Skeletal muscle tissue (tissue), 4 donors: ENCODE measurements around the gene KRTAP10-11. TPM values are rescaled to one million over a fixed set of nuclear protein-coding genes. Genes with fewer than 3 reads are reported as not detected.
"Not testable (repeated sequence)": the region's sequence is repeated elsewhere in the genome, so short reads cannot be mapped to it uniquely, and the experiment has no call there.

Source experiments
- H3K27ac ChIP-seq: one replicate; pipeline ENCODE4 v1.7.0; 2013; ENCODE audit warnings: mild to moderate bottlenecking, low read depth, low read length, inconsistent platforms
- H3K27me3 ChIP-seq, 3 donors: one replicate each; pipeline ENCODE4 v1.7.0; 2013; ENCODE audit warnings: low read length in 3 of 3; ENCODE audit not compliant: control insufficient read depth in 3 of 3, insufficient read depth in 3 of 3
- H3K36me3 ChIP-seq, 3 donors: one replicate each; pipeline ENCODE4 v1.7.0; 2013; ENCODE audit warnings: low read length in 3 of 3; ENCODE audit not compliant: control insufficient read depth in 3 of 3, insufficient read depth in 3 of 3
- H3K4me1 ChIP-seq, 3 donors: one replicate each; pipeline ENCODE4 v1.7.0; 2013; ENCODE audit warnings: low read length in 3 of 3, mild to moderate bottlenecking in 3 of 3; ENCODE audit not compliant: control insufficient read depth in 3 of 3, insufficient read depth in 3 of 3
- H3K4me3 ChIP-seq, 3 donors: one replicate each; pipeline ENCODE4 v1.7.0; 2013; ENCODE audit warnings: low read length in 3 of 3
- H3K9ac ChIP-seq, 3 donors: one replicate each; pipeline ENCODE4 v1.7.0; 2013; ENCODE audit warnings: low read length in 3 of 3, mild to moderate bottlenecking in 3 of 3, moderate library complexity in 2 of 3, low read depth in 1 of 3
- H3K9me3 ChIP-seq, 3 donors: one replicate each; pipeline ENCODE4 v1.7.0; 2013; ENCODE audit warnings: low read length in 3 of 3; ENCODE audit not compliant: control insufficient read depth in 3 of 3
- total RNA-seq: library from RNA; depleted of rRNA; stranded (reverse); fragments of >200 nt; gene quantifications from one replicate; pipeline ENCODE4 v1.2.3, GENCODE V29; 2014
- donor health status: Osteomylitis.

KRTAP10-11 gene, protein sequence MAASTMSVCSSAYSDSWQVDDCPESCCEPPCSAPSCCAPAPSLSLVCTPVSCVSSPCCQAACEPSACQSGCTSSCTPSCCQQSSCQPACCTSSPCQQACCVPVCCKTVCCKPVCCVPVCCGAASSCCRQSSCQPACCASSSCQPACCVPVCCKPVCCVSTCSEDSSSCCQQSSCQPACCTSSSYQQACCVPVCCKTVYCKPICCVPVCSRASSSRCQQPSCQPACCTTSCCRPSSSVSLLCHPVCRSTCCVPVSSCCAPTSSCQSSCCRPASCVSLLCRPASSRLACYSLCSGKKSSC
- not detected for total RNA-seq

DNA sequence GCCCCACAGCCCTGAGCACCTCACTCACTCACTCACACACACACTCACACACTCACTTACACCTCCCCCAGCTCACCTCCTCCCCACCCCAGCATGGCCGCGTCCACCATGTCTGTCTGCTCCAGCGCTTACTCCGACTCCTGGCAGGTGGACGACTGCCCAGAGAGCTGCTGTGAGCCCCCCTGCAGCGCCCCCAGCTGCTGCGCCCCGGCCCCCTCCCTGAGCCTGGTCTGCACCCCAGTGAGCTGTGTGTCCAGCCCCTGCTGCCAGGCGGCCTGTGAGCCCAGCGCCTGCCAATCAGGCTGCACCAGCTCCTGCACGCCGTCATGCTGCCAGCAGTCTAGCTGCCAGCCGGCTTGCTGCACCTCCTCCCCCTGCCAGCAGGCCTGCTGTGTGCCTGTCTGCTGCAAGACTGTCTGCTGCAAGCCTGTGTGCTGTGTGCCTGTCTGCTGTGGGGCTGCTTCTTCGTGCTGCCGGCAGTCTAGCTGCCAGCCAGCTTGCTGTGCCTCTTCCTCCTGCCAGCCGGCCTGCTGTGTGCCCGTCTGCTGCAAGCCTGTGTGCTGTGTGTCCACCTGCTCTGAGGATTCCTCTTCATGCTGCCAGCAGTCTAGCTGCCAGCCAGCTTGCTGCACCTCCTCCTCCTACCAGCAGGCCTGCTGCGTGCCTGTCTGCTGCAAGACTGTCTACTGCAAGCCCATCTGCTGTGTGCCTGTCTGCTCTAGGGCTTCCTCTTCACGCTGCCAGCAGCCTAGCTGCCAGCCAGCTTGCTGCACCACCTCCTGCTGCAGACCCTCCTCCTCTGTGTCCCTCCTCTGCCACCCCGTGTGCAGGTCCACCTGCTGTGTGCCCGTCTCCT, at the start of gene KRTAP10-11:
Gene KRTAP10-11, plus strand, starts transcription at position 49 of the 856 bp plus-strand sequence. Its CDS starts 45 bp downstream, at position 94.
- H3K27me3 ChIP-seq, result peaks cover 18 to 27% (median 26%) of the 10 kb centered on the region in 3 donors
- H3K9me3 ChIP-seq, result not testable (repeated sequence)

DNA sequence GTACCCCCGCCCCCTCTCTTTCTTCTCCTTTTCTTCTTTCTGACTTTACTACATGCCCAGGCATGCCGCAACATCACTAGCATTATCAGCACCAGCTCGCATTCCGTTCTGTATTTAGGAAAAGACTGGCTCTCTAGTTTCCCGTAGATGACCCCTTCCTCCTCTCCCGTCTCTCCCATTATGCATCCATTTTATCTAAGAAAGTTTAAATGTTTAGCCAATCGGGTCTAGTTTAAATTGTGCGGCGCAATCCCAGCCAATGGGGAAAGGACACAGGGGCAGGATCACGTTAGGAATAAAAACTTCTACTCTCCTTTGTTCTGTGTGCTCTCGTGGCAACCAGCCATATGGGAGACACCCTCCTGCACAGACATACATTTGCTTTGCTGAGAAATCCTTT, 48.2 kb upstream of the KRTAP10-11 start:
- no peak overlapping the region for H3K4me3 ChIP-seq
- no peak overlapping the region for H3K27ac ChIP-seq
- no peak overlapping the region for H3K9ac ChIP-seq
- H3K4me1 ChIP-seq, result peaks cover 3 to 6% (median 3%) of the 10 kb centered on the region in 3 donors
- peaks cover 46 to 70% (median 54%) of the 10 kb centered on the region in 3 donors for H3K27me3 ChIP-seq
- H3K9me3 ChIP-seq, result no peaks in the 10 kb centered on the region
- no peaks in the 10 kb centered on the region for H3K36me3 ChIP-seq

More for the DNA sequence above, at the start of gene KRTAP10-11:
- not testable (repeated sequence) for H3K4me1 ChIP-seq, H3K4me3 ChIP-seq, H3K36me3 ChIP-seq, H3K9ac ChIP-seq, H3K27ac ChIP-seq

DNA sequence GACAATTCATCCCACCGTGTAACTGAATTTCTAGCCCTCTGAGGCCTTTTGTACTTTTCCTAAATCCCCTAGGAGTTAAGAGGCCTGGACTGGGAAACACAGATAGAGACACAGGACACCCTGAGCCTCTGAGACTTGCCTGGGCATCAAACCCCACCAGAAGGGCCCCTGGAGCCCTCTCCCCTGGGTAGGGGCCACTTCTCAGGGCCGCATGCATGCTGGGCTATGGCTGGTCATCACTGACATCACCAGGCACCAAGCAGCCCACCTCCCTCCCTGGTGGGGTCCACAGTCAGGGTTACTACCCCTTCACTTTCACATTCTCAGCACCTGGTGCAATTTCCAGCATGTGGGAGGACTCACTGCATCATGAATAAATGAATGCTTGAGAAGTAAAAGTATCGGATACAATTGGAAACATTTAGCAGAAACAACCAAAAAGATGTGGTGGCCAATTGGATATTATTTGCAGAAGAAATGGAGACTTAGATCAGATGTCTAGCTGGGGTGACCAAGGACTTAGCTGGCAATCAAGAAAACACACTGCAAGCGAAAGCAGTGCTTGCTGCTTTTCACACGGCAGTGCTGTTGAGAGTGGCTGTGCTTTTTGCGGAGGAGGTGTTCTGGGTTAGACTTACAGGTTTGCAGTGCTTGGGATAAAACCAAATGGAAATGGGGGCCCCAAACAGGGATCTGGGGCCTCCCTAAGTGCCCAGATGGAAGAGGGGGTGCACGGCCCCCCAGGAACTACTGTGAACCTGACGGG, 46.8 kb upstream of the KRTAP10-11 start:
- H3K27ac ChIP-seq, result no peak overlapping the region
- no peaks in the 10 kb centered on the region for H3K36me3 ChIP-seq
- H3K4me1 ChIP-seq, result no peaks in the 10 kb centered on the region
- no peak overlapping the region for H3K4me3 ChIP-seq
- peaks cover 0 to 5% (median 0%) of the 10 kb centered on the region in 3 donors for H3K9me3 ChIP-seq
- no peak overlapping the region for H3K9ac ChIP-seq
- peaks cover 43 to 68% (median 53%) of the 10 kb centered on the region in 3 donors for H3K27me3 ChIP-seq

DNA sequence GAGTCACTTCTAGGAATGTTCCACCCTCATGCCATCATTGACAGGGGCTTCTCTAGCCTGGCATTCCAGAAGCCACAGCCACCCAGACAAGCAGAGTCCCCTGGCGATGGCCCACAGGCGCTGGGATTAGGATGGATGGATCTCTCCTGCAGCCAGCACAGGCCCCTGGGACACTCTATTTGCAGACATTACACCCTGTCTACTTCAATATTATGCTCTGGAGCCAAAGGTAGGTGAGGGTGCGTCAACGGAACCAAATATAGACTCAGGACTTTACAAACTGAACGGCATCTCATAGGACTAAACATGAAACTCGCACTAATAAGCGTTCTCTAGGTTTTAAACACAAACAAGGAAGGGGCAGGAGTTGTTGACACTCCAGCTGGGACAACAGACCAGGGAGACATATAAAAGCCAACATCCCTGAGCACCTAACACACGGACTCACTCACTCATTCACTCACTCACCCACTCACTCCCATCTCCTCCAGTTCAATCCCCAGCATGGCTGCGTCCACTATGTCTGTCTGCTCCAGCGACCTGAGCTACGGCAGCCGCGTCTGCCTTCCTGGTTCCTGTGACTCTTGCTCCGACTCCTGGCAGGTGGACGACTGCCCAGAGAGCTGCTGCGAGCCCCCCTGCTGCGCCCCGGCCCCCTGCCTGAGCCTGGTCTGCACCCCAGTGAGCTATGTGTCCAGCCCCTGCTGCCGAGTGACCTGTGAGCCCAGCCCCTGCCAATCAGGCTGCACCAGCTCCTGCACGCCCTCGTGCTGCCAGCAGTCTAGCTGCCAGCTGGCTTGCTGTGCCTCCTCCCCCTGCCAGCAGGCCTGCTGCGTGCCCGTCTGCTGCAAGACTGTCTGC, 45.9 kb upstream of the KRTAP10-11 start, which contains the start of gene KRTAP10-7:
Gene KRTAP10-7, plus strand, starts transcription at position 480 of the 861 bp plus-strand sequence. Its CDS starts 25 bp downstream, at position 505.
- H3K4me3 ChIP-seq, H3K9me3 ChIP-seq, H3K27ac ChIP-seq, H3K4me1 ChIP-seq, H3K36me3 ChIP-seq, H3K9ac ChIP-seq: not testable (repeated sequence)
- peaks cover 41 to 61% (median 53%) of the 10 kb centered on the region in 3 donors for H3K27me3 ChIP-seq

DNA sequence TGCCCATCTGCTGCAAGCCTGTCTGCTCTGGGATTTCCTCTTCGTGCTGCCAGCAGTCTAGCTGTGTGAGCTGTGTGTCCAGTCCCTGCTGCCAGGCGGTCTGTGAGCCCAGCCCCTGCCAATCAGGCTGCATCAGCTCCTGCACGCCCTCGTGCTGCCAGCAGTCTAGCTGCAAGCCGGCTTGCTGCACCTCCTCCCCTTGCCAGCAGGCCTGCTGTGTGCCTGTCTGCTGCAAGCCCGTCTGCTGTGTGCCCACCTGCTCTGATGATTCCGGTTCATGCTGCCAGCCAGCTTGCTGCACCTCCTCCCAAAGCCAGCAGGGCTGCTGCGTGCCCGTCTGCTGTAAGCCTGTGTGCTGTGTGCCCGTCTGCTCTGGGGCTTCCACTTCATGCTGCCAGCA, 45.1 kb upstream of the KRTAP10-11 start:
- H3K27me3 ChIP-seq, result peaks cover 41 to 54% (median 50%) of the 10 kb centered on the region in 3 donors

DNA sequence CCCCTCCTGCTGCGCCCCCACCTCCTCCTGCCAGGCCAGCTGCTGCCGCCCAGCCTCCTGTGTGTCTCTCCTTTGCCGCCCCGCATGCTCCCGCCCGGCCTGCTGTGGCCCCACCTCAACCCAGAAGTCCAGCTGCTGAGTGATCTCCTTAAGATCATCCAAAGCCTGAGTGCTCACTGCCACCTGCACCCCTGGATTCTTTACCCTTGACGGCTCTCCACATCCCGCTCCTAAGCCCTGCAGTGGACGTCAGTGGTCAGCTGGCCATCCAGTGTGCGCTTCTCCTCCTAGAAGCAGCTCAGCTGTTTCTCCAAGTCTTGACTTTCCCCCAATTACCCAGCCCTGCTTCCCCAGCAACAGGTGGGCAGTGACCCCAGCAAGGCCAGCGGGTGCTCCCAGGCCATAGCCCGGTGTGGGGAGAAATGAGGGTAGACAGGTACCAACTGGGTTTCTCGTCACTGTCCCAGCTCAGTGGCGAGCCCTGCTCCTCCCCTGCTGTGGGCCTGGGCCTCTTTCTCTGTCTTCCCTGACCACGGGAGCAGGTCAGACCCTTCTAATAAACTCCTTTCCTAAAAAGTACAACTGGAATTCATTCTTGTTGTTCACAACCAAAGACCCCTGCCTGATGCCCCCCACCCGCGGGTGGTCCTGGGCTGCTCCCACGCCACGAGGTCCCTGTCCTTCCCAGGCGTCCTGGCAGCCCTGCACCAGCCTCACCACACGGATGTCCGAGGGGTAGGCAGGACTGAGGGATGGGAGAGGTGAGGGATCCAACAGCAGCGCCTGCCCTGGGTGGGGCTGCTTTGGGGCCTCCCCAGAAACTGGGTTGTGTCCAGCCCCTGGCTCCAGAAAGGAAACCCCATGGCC, 44.4 kb upstream of the KRTAP10-11 start:
- H3K4me1 ChIP-seq, result no peaks in the 10 kb centered on the region
- no peak overlapping the region for H3K9ac ChIP-seq
- H3K9me3 ChIP-seq, result peaks cover 0 to 5% (median 0%) of the 10 kb centered on the region in 3 donors
- peaks cover 41 to 48% (median 47%) of the 10 kb centered on the region in 3 donors for H3K27me3 ChIP-seq
- no peak overlapping the region for H3K27ac ChIP-seq
- no peak overlapping the region for H3K4me3 ChIP-seq
- H3K36me3 ChIP-seq, result no peaks in the 10 kb centered on the region

More for the DNA sequence above, 45.1 kb upstream of the KRTAP10-11 start:
- H3K9ac ChIP-seq, H3K9me3 ChIP-seq, H3K36me3 ChIP-seq, H3K27ac ChIP-seq, H3K4me1 ChIP-seq, H3K4me3 ChIP-seq: not testable (repeated sequence)

DNA sequence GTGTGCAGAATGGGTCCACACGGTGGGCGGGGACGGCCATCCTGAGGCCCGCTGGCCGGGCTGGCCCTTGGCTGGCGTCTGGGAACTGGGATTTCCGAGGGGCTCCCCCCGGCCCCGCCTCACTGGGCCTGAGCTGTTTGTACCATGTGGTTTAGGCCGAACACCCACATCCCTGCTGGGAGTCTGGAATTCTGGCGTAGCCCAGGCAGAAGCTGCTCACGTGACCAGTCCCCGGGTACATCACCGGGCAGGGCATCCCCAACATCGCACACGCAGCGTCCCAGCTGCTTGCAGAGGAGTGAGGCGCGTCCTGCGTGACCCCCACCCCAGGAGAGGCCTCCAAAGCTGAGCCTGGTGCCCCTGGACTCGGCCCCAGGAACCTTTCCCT, 43.8 kb upstream of the KRTAP10-11 start:
- Histone ChIP-seq H3K9me3 (peaks cover 0 to 5% (median 0%) of the 10 kb centered on the region in 3 donors), H3K36me3 (no peaks in the 10 kb centered on the region), H3K27ac (no peak overlapping the region), H3K4me3 (no peak overlapping the region), H3K27me3 (peaks cover 40 to 52% (median 47%) of the 10 kb centered on the region in 3 donors), H3K4me1 (no peaks in the 10 kb centered on the region), H3K9ac (no peak overlapping the region)

DNA sequence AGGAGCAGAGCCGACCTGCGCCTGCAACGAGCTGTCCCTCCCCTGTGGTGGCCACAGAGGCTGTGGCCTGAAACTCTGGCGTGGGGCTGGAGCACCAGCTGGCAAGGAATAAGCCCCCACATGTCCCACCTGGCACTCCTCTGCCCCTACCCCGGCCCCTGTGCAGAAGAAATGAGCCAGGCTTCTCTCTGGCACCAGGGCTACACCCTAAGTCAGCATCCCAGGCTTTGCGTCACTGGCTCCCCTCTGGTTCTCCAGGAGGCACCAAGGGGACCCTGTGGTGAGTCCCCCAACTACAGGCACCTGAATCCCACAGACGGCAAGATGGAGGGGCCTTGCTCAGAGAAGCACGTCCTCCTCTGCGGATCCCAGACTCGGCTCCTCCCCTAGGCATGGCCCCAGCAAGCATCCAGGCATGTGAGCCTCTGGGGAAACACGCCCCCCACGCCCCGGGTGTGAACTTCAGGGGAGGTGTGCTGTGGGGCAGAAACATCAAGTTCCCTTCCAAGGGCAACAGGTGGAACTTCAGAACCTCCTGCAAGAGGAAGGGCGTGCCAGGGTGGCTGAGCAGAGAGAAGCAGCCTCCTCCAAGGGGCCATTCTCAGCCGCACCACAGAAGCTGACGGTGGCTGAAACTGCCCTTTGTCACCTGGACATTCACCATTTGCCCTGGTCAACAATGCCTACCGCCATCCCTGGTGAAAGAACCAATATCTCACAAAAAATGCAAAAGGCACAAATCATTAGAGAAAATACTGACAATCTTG, 42.9 kb upstream of the KRTAP10-11 start:
- H3K9ac ChIP-seq, result no peak overlapping the region
- no peaks in the 10 kb centered on the region for H3K36me3 ChIP-seq
- no peaks in the 10 kb centered on the region for H3K4me1 ChIP-seq
- H3K9me3 ChIP-seq, result peaks cover 0 to 5% (median 0%) of the 10 kb centered on the region in 3 donors
- H3K4me3 ChIP-seq, result no peak overlapping the region
- no peak overlapping the region for H3K27ac ChIP-seq
- peaks cover 35 to 47% (median 47%) of the 10 kb centered on the region in 3 donors for H3K27me3 ChIP-seq
